HepG2 (cell line): Measurements from ENCODE around the gene SNX3. TPM values are rescaled to one million over a fixed set of nuclear protein-coding genes. Genes with fewer than 3 reads are reported as not detected.
A peak's percentile ranks its signal among the peaks of the same experiment; 100 is the strongest.

Source experiments
- AKAP8 ChIP-seq: sonication (generic); formaldehyde crosslinking; IDR thresholded peaks from 2 replicates; pipeline ENCODE4 v1.5.1; 2020; ENCODE audit warnings: mild to moderate bottlenecking, missing genetic modification reagents
- BRCA1 ChIP-seq: sonication (generic); formaldehyde crosslinking; IDR thresholded peaks from 2 replicates; pipeline ENCODE4 v1.4.0; 2020; ENCODE audit warnings: missing genetic modification reagents
- KLF9 ChIP-seq: IDR thresholded peaks from 2 replicates; pipeline ENCODE4 v1.6.1; 2016; ENCODE audit warnings: low read depth
- NFRKB ChIP-seq: fragments of 450-650 bp; IDR thresholded peaks from 2 replicates; pipeline ENCODE4 v1.6.1; 2017
- ONECUT2 ChIP-seq: sonication (generic); formaldehyde crosslinking; IDR thresholded peaks from 2 replicates; pipeline ENCODE4 v1.4.0; 2020; ENCODE audit warnings: missing genetic modification reagents
- SNAPC4 ChIP-seq: sonication (generic); formaldehyde crosslinking; IDR thresholded peaks from 2 replicates; pipeline ENCODE4 v1.4.0; 2020; ENCODE audit warnings: mild to moderate bottlenecking, missing genetic modification reagents
- ZBTB21 ChIP-seq: sonication (generic); formaldehyde crosslinking; IDR thresholded peaks from 2 replicates; pipeline ENCODE4 v1.4.0; 2020; ENCODE audit warnings: missing genetic modification reagents
- ZNF124 ChIP-seq: sonication (generic); formaldehyde crosslinking; IDR thresholded peaks from 2 replicates; pipeline ENCODE4 v1.4.0; 2020; ENCODE audit warnings: missing genetic modification reagents
- ZNF20 ChIP-seq: sonication (generic); formaldehyde crosslinking; IDR thresholded peaks from 2 replicates; pipeline ENCODE4 v1.4.0; 2020; ENCODE audit warnings: mild to moderate bottlenecking, moderate library complexity, missing genetic modification reagents
- ZNF280D ChIP-seq: sonication (generic); formaldehyde crosslinking; IDR thresholded peaks from 2 replicates; pipeline ENCODE4 v1.5.1; 2020; ENCODE audit warnings: mild to moderate bottlenecking, missing genetic modification reagents
- ZNF619 ChIP-seq: sonication (generic); formaldehyde crosslinking; IDR thresholded peaks from 2 replicates; pipeline ENCODE4 v1.4.0; 2020; ENCODE audit warnings: mild to moderate bottlenecking, missing genetic modification reagents
- ZNF749 ChIP-seq: sonication (generic); formaldehyde crosslinking; IDR thresholded peaks from 2 replicates; pipeline ENCODE4 v1.8.0; 2022; ENCODE audit warnings: mild to moderate bottlenecking, missing genetic modification reagents, moderate library complexity, borderline replicate concordance
- ZNF770 ChIP-seq: sonication (generic); formaldehyde crosslinking; IDR thresholded peaks from 2 replicates; pipeline ENCODE4 v1.5.0; 2020; ENCODE audit warnings: mild to moderate bottlenecking, missing genetic modification reagents
- polyA plus RNA-seq, 8 experiments: library from polyadenylated mRNA; depleted of rRNA in 3 of 8; stranded (reverse) in 7 of 8; unstranded in 1 of 8; fragments of >200 nt; fragmentation: Illumina TruSeq in 4 of 8; extraction: Trizol in 4 of 8; gene quantifications; 2 replicates each; pipeline versions ENCODE4 v1.2.1 to v1.2.3, GENCODE V29; 2011 to 2016; ENCODE audit warnings: low read depth in 4 of 8, missing spikeins in 1 of 8, mixed read lengths in 1 of 8; ENCODE audit not compliant: insufficient read depth in 1 of 8
- total RNA-seq, 5 experiments: library from RNA; depleted of rRNA; stranded (reverse); fragments of >200 nt; fragmentation: Illumina TruSeq; extraction: Trizol; gene quantifications; 2 replicates each; pipeline ENCODE4 v1.2.3, GENCODE V29; 2016; ENCODE audit warnings: low read depth in 1 of 5
- TF ChIP-seq, protein P1 (sequence below): IDR thresholded peaks from 2 replicates; pipeline ENCODE4 v1.4.0; 2020; ENCODE audit warnings: mild to moderate bottlenecking, missing genetic modification reagents
- TF ChIP-seq, protein P2 (sequence below): sonication (generic); formaldehyde crosslinking; IDR thresholded peaks from 2 replicates; pipeline ENCODE4 v1.8.0; 2023; ENCODE audit warnings: mild to moderate bottlenecking, missing genetic modification reagents

SNX3 gene
- total and polyA plus RNA-seq, 2 of the 13 experiments (the other 11 are each of a cell fraction or from before 2014, with no cell fraction given), result 84.9 to 226 TPM

- TF ChIP-seq ZNF280D (0 out of 2 replicates have a peak, but pooled peaks have one; percentile 11), BRCA1 (CRISPR knock-in tag) (no peak), KLF9 (CRISPR knock-in tag) (0 out of 2 replicates have a peak, but pooled peaks have one; percentile 66), ZNF749 (CRISPR knock-in tag) (0 out of 2 replicates have a peak, but pooled peaks have one; percentile 38), ZNF770 (CRISPR knock-in tag) (peak; percentile 3; the same call in 1 of the 2 replicates), ZNF619 (CRISPR knock-in tag) (no peak), ONECUT2 (CRISPR knock-in tag) (no peak), NFRKB (no peak), SNAPC4 (CRISPR knock-in tag) (0 out of 2 replicates have a peak, but pooled peaks have one; percentile 30), ZNF124 (CRISPR knock-in tag) (no peak), ZBTB21 (CRISPR knock-in tag) (peak; percentile 50; the same call in 1 of the 2 replicates), ZNF20 (CRISPR knock-in tag) (no peak), AKAP8 (CRISPR knock-in tag) (no peak)
- TF ChIP-seq, protein P1, sequence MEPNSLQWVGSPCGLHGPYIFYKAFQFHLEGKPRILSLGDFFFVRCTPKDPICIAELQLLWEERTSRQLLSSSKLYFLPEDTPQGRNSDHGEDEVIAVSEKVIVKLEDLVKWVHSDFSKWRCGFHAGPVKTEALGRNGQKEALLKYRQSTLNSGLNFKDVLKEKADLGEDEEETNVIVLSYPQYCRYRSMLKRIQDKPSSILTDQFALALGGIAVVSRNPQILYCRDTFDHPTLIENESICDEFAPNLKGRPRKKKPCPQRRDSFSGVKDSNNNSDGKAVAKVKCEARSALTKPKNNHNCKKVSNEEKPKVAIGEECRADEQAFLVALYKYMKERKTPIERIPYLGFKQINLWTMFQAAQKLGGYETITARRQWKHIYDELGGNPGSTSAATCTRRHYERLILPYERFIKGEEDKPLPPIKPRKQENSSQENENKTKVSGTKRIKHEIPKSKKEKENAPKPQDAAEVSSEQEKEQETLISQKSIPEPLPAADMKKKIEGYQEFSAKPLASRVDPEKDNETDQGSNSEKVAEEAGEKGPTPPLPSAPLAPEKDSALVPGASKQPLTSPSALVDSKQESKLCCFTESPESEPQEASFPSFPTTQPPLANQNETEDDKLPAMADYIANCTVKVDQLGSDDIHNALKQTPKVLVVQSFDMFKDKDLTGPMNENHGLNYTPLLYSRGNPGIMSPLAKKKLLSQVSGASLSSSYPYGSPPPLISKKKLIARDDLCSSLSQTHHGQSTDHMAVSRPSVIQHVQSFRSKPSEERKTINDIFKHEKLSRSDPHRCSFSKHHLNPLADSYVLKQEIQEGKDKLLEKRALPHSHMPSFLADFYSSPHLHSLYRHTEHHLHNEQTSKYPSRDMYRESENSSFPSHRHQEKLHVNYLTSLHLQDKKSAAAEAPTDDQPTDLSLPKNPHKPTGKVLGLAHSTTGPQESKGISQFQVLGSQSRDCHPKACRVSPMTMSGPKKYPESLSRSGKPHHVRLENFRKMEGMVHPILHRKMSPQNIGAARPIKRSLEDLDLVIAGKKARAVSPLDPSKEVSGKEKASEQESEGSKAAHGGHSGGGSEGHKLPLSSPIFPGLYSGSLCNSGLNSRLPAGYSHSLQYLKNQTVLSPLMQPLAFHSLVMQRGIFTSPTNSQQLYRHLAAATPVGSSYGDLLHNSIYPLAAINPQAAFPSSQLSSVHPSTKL, result no peak
- TF ChIP-seq, protein P2, sequence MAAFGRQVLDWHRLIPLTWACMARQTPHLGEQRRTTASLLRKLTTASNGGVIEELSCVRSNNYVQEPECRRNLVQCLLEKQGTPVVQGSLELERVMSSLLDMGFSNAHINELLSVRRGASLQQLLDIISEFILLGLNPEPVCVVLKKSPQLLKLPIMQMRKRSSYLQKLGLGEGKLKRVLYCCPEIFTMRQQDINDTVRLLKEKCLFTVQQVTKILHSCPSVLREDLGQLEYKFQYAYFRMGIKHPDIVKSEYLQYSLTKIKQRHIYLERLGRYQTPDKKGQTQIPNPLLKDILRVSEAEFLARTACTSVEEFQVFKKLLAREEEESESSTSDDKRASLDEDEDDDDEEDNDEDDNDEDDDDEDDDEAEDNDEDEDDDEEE (CRISPR knock-in tag), result no peak
These were observed 33.5 kb upstream of the SNX3 start (continued) for GRCh38 chr6:108294297-108294726.
